ENCODE data around the gene MIS18A. TPM values are rescaled to one million over a fixed set of nuclear protein-coding genes. Genes with fewer than 3 reads are reported as not detected.

Gene MIS18A
- total RNA-seq, 1 experiment from 2014 or later: 48.0 TPM

Other genes with a start within 250 kb of the MIS18A start
- not detected in 2 replicates for gene MRAP, start 19.8 kb upstream of the MIS18A start, total RNA-seq (2014; rRNA removed; shearing (Covaris generic))
- 21.8 and 22.9 TPM in 2 replicates for gene URB1, start 114.0 kb upstream of the MIS18A start, total RNA-seq (2014; rRNA removed; shearing (Covaris generic))
- gene EVA1C, start 133.7 kb upstream of the MIS18A start, total RNA-seq (2014; rRNA removed; shearing (Covaris generic)): 0.10 and 0.13 TPM in 2 replicates